Stimulated activated CD8-positive, alpha-beta memory T cell treated with anti-CD3 and anti-CD28 coated beads, Interleukin-12 subunit alpha, Interleukin-12 subunit beta, amount 100 ng/mL, for 24 hours (primary cell): Measurements from ENCODE around the gene ARHGDIA.

Experiments
- DNase-seq: peaks from one replicate; pipeline ENCODE4 v3.0.0-alpha.2; 2020; ENCODE audit errors: extremely low read depth

ARHGDIA gene

DNA sequence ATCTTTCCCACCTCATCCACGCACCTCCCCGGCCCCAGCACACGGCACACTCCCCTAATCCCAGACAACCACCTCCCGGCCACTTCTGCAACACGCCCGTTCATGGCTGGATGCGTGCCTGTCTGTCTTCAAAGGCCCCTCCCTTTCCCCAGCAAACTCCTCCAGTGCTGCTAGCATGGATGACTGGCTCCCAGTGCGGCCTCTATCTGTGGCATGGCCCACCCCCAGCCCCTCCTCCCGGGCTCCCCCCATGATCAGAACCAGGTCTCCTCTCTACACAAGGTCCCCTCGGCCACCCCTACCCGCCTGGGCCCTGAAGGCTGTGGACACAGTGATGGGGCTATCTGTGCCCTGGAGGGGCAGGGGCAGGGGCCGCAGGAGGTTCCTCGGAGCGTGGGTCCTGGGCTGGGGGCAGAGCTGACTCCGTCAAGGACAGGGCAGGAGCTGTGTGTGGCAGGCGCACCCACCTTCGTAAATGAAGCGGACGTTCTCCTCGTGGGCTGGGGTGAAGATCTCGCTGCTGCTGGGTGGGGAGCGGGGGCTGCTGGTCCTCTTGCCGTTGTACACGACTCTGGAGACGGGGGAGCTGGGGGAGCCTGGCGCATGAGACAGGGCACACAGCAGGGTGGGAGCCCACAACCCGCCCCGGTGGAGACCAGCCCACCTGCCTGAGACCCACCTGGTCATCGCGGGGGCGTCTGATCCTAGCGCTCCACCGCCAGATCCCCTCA lies 47.2 kb downstream of the ARHGDIA start:
- DNase-seq: no peak

DNA sequence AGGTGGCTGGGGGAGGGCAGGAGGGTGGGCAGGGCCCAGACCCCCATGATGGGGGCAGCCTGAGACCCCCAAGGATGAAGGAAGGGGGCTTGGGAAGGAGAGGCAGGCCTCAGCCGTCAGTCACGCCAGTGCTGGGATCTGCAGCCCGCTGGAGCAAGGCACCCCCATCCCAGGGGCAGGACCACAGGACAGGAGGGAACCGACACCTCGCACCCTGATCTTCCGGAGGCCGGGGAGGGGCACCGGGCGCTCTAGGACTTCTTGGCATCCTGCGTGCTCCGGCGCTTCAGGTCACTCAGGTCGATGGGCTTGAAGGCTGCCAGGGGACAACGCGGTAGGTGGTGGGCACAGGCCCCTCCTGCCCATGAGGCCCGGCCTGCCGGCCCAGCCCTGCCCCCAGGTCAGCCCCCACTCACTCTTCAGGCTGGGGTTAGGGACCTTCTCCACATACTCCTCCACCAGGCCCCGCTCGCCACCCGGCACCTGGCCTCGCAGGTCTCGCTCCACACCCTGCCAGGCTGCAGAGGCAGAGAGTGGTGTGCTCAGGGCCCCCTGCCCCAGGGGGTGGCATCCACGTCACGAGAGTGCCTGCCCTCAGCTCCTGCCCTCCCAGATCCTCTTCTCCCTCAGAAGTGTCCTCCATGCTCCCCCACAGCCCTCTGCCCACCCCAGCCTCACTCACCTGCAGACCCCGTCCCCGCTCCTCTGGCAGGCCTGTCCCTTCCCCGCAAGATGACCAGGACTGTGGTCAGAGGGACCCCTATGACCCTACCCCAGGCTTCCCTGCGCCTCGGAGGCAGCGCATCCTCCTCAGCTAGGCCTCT lies 47.9 kb downstream of the ARHGDIA start:
- DNase-seq: no peak

DNA sequence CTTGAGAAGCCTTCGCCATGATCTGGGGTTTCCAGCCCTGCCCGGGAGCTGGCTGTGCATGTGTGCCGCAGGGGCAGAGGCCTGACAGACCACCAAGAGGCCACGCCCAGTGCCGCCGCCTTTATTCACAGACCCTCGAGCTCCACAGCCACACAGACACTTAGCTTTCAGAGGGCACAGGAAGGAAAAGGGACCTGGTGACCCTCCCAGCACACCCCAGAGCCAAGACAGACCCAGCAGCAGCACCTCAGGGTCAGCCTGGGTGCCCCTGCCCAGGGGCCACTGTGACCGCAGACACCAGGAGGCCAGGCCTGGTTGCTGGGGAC lies 48.9 kb downstream of the ARHGDIA start:
- no peak for DNase-seq

DNA sequence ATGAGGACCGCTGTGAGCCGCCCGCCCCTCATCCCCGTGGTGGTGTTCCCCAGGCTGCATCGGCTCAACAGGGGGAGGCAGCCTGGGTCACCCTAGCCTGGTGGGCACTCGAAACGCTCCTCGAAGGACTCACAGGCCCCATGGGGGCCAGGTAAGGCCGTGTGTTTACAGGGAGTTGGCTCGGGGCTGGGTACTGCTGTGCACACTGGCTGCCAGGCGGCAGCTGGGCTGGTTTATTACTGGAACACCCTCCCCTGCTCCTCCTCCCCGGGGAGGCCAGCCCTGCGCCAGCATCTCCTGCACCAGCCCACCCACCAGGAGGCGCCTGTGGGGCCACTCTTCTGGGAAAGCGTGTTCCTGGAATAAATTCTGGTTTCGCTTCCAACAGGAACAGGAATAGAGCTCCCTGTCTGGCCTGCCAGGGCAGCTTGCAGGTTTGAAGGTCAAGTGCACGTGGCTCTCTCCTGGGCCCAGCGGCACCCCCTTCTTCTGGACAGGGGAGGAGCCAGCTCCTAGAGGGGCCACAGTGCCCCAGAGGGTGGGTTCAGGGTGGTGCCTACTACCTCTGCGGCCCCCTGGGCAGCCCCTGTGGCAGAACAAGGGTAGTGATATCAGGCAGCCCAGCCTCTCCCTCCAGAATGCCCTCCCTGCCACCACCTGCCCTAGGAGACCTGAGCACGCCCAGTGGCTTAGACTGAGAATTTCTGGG lies 49.4 kb downstream of the ARHGDIA start:
- no peak for DNase-seq

DNA sequence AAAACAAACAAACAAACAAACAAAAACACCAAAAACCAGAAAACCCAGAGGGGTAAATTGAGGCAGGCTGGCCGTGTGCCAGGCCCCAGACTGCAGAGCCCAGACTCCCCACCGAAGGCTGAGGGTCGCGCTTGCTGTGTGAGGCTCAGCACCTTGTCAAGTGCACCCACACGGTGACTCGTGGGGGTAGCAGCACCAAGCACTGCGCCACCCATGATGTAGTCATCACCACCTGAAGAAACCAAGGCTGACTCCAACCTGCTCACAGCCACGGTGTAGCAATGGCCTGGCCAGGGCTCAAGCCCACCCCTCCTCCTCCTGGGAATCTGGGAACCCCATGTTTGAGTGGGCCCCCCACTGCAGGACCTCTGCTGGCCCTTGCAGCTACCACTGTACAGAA lies 50.0 kb downstream of the ARHGDIA start:
- no peak for DNase-seq

DNA sequence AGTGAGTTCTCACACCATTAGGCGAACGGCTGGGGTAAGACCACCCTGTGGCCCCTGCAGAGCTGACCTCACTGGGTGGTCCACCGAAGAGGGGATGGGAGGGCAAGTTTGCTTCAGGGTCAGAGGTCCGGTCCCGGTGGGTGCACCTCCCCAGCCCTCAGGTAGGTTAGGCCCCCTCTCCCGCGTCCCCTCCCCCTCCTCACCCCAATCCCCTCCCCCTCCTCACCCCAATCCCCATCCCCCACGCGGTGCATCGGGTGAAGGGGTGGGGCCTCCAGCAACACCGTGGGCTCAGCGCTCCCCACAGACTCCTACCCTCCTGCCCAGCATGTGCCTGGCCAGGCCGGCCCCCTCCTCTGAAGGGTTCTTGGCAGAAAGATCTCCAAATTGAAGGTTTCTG lies 51.4 kb downstream of the ARHGDIA start:
- no peak for DNase-seq

DNA sequence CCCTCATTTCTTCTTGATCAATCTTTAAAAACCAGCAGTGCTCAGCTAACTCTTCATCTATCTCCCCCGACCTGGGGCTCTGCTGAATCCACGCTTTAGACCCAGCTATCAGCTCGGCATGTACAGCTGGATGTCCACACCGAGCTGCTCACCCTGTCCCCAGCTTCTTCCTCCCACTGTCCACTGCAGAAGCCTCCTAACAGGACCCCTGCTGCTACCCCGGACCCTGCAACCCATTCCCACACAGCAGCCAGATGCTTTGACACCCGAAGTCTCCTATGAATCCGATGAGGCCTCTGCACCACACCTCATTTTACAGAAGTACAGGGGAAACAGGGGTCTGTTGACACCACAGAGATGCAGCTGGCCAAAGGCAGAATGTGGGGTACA lies 53.4 kb downstream of the ARHGDIA start:
- DNase-seq: no peak
